Superior temporal gyrus (tissue), 1 donor: ENCODE results near the gene ABL1.
A peak's percentile ranks its signal among the peaks of the same experiment; 100 is the strongest.

Experiments
- DNase-seq: peaks from one replicate; pipeline ENCODE4 v3.0.0-alpha.2; 2016; ENCODE audit errors: extremely low spot score

Gene ABL1

GRCh38 chr9:130872093-130872492, 37.0 kb downstream of the ABL1 start:
- DNase-seq, result no peak

- no peak for DNase-seq
These were observed 37.5 kb downstream of the ABL1 start for GRCh38 chr9:130872508-130872907.

GRCh38 chr9:130872912-130873503, 38.0 kb downstream of the ABL1 start:
- peak; percentile 86 for DNase-seq

- DNase-seq, result no peak
These were observed 38.9 kb downstream of the ABL1 start for GRCh38 chr9:130873966-130874365.

- DNase-seq, result no peak
These were observed 39.7 kb downstream of the ABL1 start for GRCh38 chr9:130874783-130875182.

- DNase-seq, result no peak
These were observed 42.2 kb downstream of the ABL1 start for GRCh38 chr9:130877300-130877699.

GRCh38 chr9:130878295-130878694, 43.2 kb downstream of the ABL1 start:
- no peak for DNase-seq

GRCh38 chr9:130879863-130880411, 44.9 kb downstream of the ABL1 start:
- DNase-seq, result no peak

GRCh38 chr9:130880599-130881220, 45.7 kb downstream of the ABL1 start:
- DNase-seq, result no peak

- no peak for DNase-seq
These were observed 46.5 kb downstream of the ABL1 start for GRCh38 chr9:130881516-130881915.

GRCh38 chr9:130882696-130883225, 47.7 kb downstream of the ABL1 start:
- no peak for DNase-seq

GRCh38 chr9:130883479-130883878, 48.4 kb downstream of the ABL1 start:
- DNase-seq, result no peak

- no peak for DNase-seq
These were observed 49.1 kb downstream of the ABL1 start for GRCh38 chr9:130884111-130884531.

- DNase-seq, result no peak
These were observed 49.8 kb downstream of the ABL1 start for GRCh38 chr9:130884542-130885483.

GRCh38 chr9:130885484-130886375, 50.7 kb downstream of the ABL1 start:
- no peak for DNase-seq

- no peak for DNase-seq
These were observed 51.9 kb downstream of the ABL1 start for GRCh38 chr9:130886981-130887380.

- no peak for DNase-seq
These were observed 52.6 kb downstream of the ABL1 start for GRCh38 chr9:130887494-130888144.

GRCh38 chr9:130888146-130888885, 53.3 kb downstream of the ABL1 start:
- DNase-seq, result no peak

- no peak for DNase-seq
These were observed 55.1 kb downstream of the ABL1 start for GRCh38 chr9:130890124-130890523.
